Stomach (tissue), 4 donors: Measurements from ENCODE around the gene ERC1.

Experiments used
- CTCF ChIP-seq, 7 experiments: fragments of 450-650 bp in 4 of 7; fragments of 200-600 bp in 3 of 7; sonication (generic) in 3 of 7; IDR thresholded peaks; one replicate each; pipeline ENCODE4 v1.5.1; 2016 to 2019; ENCODE audit warnings: antibody characterized with exemption in 7 of 7, control low read depth in 2 of 7, mild to moderate bottlenecking in 1 of 7
- EP300 ChIP-seq: sonication (generic); formaldehyde crosslinking; IDR thresholded peaks from one replicate; pipeline ENCODE4 v1.6.1; 2017; ENCODE audit warnings: antibody characterized with exemption
- POLR2A ChIP-seq, 4 donors: fragments of 450-650 bp; IDR thresholded peaks; one replicate each; pipeline ENCODE4 v1.6.1; 2016; ENCODE audit warnings: antibody characterized with exemption in 4 of 4, control low read depth in 2 of 4, mild to moderate bottlenecking in 1 of 4, moderate library complexity in 1 of 4
- POLR2AphosphoS5 ChIP-seq, 3 donors: sonication (generic); formaldehyde crosslinking; IDR thresholded peaks; one replicate each; pipeline ENCODE4 v1.6.1; 2016; ENCODE audit warnings: antibody characterized with exemption in 3 of 3

- TF ChIP-seq CTCF (IDR thresholded peaks at IDR 0.05), result no peak
- no peak for TF ChIP-seq POLR2A (IDR thresholded peaks at IDR 0.05)
- TF ChIP-seq POLR2AphosphoS5 (IDR thresholded peaks at IDR 0.05), result no peak
- no peak for TF ChIP-seq EP300
These were observed 20.1 kb downstream of the ERC1 start for GRCh38 chr12:1011091-1011490.
